H1 (cell line): Measurements from ENCODE around the gene RPL37. TPM values are rescaled to one million over a fixed set of nuclear protein-coding genes. Genes with fewer than 3 reads are reported as not detected.

Experiments
- CTCF ChIA-PET: fragments of 300-600 bp; sonication (Branson Sonifier 250); formaldehyde crosslinking; loops from one replicate; lab custom pipeline; 2021; ENCODE audit not compliant: partially characterized antibody; lab: Charles Lee
- POLR2A ChIA-PET: fragments of 300-600 bp; sonication (Branson Sonifier 250); formaldehyde crosslinking; loops from one replicate; lab custom pipeline; 2021; ENCODE audit warnings: inconsistent platforms; ENCODE audit not compliant: partially characterized antibody; lab: Charles Lee
- DNase-seq, 2 experiments: peaks; one replicate each; pipeline versions ENCODE4 v3.0.0 to v3.0.0-alpha.2; 2010 to 2022; ENCODE audit warnings: low spot score in 2 of 2, low read depth in 1 of 2, mixed read lengths in 1 of 2
- FAIRE-seq: peaks from 2 replicates; lab custom pipeline; 2011; peaks lifted over from hg19 to GRCh38; lab: Jason Lieb, UNC
- H2AFZ ChIP-seq: 2 replicates; pipeline ENCODE4 v1.8.1; 2012; ENCODE audit warnings: low read length, inconsistent platforms
- H2AK5ac ChIP-seq: 2 replicates; pipeline ENCODE4 v1.6.1; 2013; ENCODE audit warnings: low read depth, low read length
- H2BK120ac ChIP-seq: replicated peaks from 2 replicates; pipeline ENCODE3; 2013; ENCODE audit warnings: low read depth, low read length, inconsistent platforms
- H2BK12ac ChIP-seq: 2 replicates; pipeline ENCODE4 v1.6.1; 2013; ENCODE audit warnings: low read depth, low read length
- H2BK15ac ChIP-seq: 2 replicates; pipeline ENCODE4 v1.6.1; 2013; ENCODE audit warnings: low read length
- H2BK20ac ChIP-seq: 2 replicates; pipeline ENCODE4 v1.6.1; 2013; ENCODE audit warnings: low read length
- H2BK5ac ChIP-seq: 2 replicates; pipeline ENCODE4 v1.6.1; 2013; ENCODE audit warnings: low read depth, low read length
- H3K14ac ChIP-seq: 2 replicates; pipeline ENCODE4 v1.6.1; 2013; ENCODE audit warnings: inconsistent platforms; ENCODE audit not compliant: insufficient read length
- H3K18ac ChIP-seq: 2 replicates; pipeline ENCODE4 v1.6.1; 2013; ENCODE audit warnings: low read length; ENCODE audit errors: extremely low read depth
- H3K23ac ChIP-seq: 2 replicates; pipeline ENCODE4 v1.6.1; 2013; ENCODE audit warnings: inconsistent platforms; ENCODE audit not compliant: insufficient read length
- H3K23me2 ChIP-seq: 2 replicates; pipeline ENCODE4 v1.6.1; 2013; ENCODE audit warnings: low read depth, low read length
- H3K27ac ChIP-seq: 2 replicates; pipeline ENCODE4 v1.6.1; 2011; ENCODE audit warnings: low read depth, low read length, inconsistent platforms
- H3K27me3 ChIP-seq, 4 experiments: replicated peaks in 1 of 4; 1 replicate in 1 of 4; 2 replicates in 3 of 4; pipeline versions ENCODE4 v1.6.1 to v1.8.1; 2011 to 2013; ENCODE audit warnings: low read length in 3 of 4, mild to moderate bottlenecking in 3 of 4, inconsistent platforms in 2 of 4, mixed read lengths in 2 of 4, moderate library complexity in 1 of 4; ENCODE audit not compliant: control insufficient read depth in 3 of 4, insufficient read depth in 3 of 4; ENCODE audit errors: extremely low read depth in 1 of 4
- H3K36me3 ChIP-seq, 4 experiments: 2 replicates each; pipeline versions ENCODE4 v1.6.1 to v1.8.1; 2011 to 2013; ENCODE audit warnings: mild to moderate bottlenecking in 4 of 4, low read length in 3 of 4, moderate library complexity in 2 of 4, control low read depth in 1 of 4, inconsistent platforms in 1 of 4; ENCODE audit not compliant: insufficient read depth in 4 of 4, control insufficient read depth in 2 of 4
- H3K4ac ChIP-seq: replicated peaks from 2 replicates; pipeline ENCODE3; 2013; ENCODE audit warnings: low read length, low read depth, mixed read lengths, inconsistent platforms; ENCODE audit not compliant: insufficient read length
- H3K4me1 ChIP-seq, 4 experiments: replicated peaks in 1 of 4; 1 replicate in 1 of 4; 2 replicates in 3 of 4; pipeline versions ENCODE4 v1.6.1 to v1.8.1; 2011 to 2013; ENCODE audit warnings: low read length in 3 of 4, inconsistent platforms in 2 of 4, mixed read lengths in 1 of 4; ENCODE audit not compliant: insufficient read depth in 4 of 4, control insufficient read depth in 3 of 4
- H3K4me2 ChIP-seq, 2 experiments: 2 replicates each; pipeline versions ENCODE4 v1.6.1 to v1.8.1; 2011 to 2013; ENCODE audit warnings: low read depth in 2 of 2, low read length in 2 of 2, control low read depth in 1 of 2, inconsistent platforms in 1 of 2, mild to moderate bottlenecking in 1 of 2; ENCODE audit not compliant: insufficient read depth in 1 of 2
- H3K4me3 ChIP-seq, 4 experiments: fragments of 200-600, 300-600 bp in 1 of 4; sonication (generic), shearing (Covaris generic), sonication (Bioruptor Twin) in 1 of 4; 2 replicates each; pipeline versions ENCODE4 v1.5.1 to v1.8.1; 2011 to 2016; ENCODE audit warnings: low read length in 4 of 4, low read depth in 3 of 4, control low read depth in 2 of 4, inconsistent platforms in 2 of 4, mild to moderate bottlenecking in 2 of 4, mixed read lengths in 1 of 4, moderate library complexity in 1 of 4; ENCODE audit not compliant: insufficient read depth in 2 of 4; ENCODE audit errors: extremely low read depth in 1 of 4
- H3K56ac ChIP-seq: replicated peaks from 2 replicates; pipeline ENCODE3; 2013; ENCODE audit warnings: low read depth, mild to moderate bottlenecking, mixed read lengths, low read length, inconsistent platforms; ENCODE audit not compliant: insufficient read length
- H3K79me1 ChIP-seq: 2 replicates; pipeline ENCODE4 v1.6.1; 2013; ENCODE audit warnings: low read depth, low read length, control low read depth
- H3K79me2 ChIP-seq, 2 experiments: 2 replicates each; pipeline versions ENCODE4 v1.6.1 to v1.8.1; 2012 to 2013; ENCODE audit warnings: low read length in 2 of 2, mild to moderate bottlenecking in 2 of 2, inconsistent platforms in 1 of 2; ENCODE audit not compliant: insufficient read depth in 2 of 2, control insufficient read depth in 1 of 2
- H3K9ac ChIP-seq, 4 experiments: replicated peaks in 1 of 4; 1 replicate in 1 of 4; 2 replicates in 3 of 4; pipeline versions ENCODE4 v1.6.1 to v1.8.1; 2011 to 2013; ENCODE audit warnings: low read depth in 3 of 4, low read length in 3 of 4, control low read depth in 2 of 4, mild to moderate bottlenecking in 2 of 4, moderate library complexity in 2 of 4, inconsistent platforms in 1 of 4; ENCODE audit errors: extremely low read depth in 1 of 4
- H3K9me3 ChIP-seq, 2 experiments: 2 replicates each; pipeline versions ENCODE4 v1.6.1 to v1.8.1; 2012 to 2013; ENCODE audit warnings: mild to moderate bottlenecking in 2 of 2, moderate library complexity in 2 of 2, control low read depth in 1 of 2, inconsistent platforms in 1 of 2, low read depth in 1 of 2, low read length in 1 of 2, mixed read lengths in 1 of 2; ENCODE audit not compliant: insufficient read depth in 2 of 2
- H4K20me1 ChIP-seq, 2 experiments: replicated peaks in 1 of 2; 2 replicates each; pipeline versions ENCODE3 to v1.8.1; 2011 to 2013; ENCODE audit warnings: inconsistent platforms in 2 of 2, low read length in 2 of 2, mild to moderate bottlenecking in 1 of 2; ENCODE audit not compliant: insufficient read depth in 2 of 2, control insufficient read depth in 1 of 2
- H4K5ac ChIP-seq: 2 replicates; pipeline ENCODE4 v1.6.1; 2013; ENCODE audit warnings: low read length, low read depth, mixed read lengths, inconsistent platforms; ENCODE audit not compliant: insufficient read length
- H4K8ac ChIP-seq: 2 replicates; pipeline ENCODE4 v1.8.0; 2013; ENCODE audit warnings: mild to moderate bottlenecking, moderate library complexity, low read length, inconsistent platforms; ENCODE audit not compliant: insufficient read depth; ENCODE audit errors: extremely low read depth
- H4K91ac ChIP-seq: replicated peaks from 2 replicates; pipeline ENCODE3; 2013; ENCODE audit warnings: low read length, mixed read lengths, inconsistent platforms; ENCODE audit not compliant: insufficient read length
- BCL11A ChIP-seq, 2 experiments: IDR thresholded peaks; one replicate each; pipeline ENCODE4 v1.6.1; 2011; ENCODE audit warnings: low read depth in 2 of 2, low read length in 2 of 2, mild to moderate bottlenecking in 2 of 2
- CREB1 ChIP-seq: IDR thresholded peaks from 2 replicates; pipeline ENCODE4 v1.6.1; 2012; ENCODE audit warnings: inconsistent platforms
- GABPA ChIP-seq: IDR thresholded peaks from 2 replicates; pipeline ENCODE4 v1.6.1; 2011; ENCODE audit warnings: mild to moderate bottlenecking, low read length, moderate library complexity, borderline replicate concordance; ENCODE audit not compliant: insufficient read depth
- KDM5A ChIP-seq: fragments of 200-600 bp; IDR thresholded peaks from 2 replicates; pipeline ENCODE4 v1.7.1; 2012; ENCODE audit warnings: mild to moderate bottlenecking, low read length, inconsistent platforms, mixed read lengths
- RAD21 ChIP-seq, 2 experiments: IDR thresholded peaks in 1 of 2; conservative IDR thresholded peaks in 1 of 2; 2 replicates each; pipeline ENCODE4 v1.6.1; 2011; ENCODE audit warnings: low read depth in 2 of 2, low read length in 2 of 2, improper control_type of control experiment in 1 of 2, inconsistent platforms in 1 of 2, mild to moderate bottlenecking in 1 of 2, moderate library complexity in 1 of 2
- SAP30 ChIP-seq: fragments of 300-600 bp; sonication (generic); IDR thresholded peaks from 2 replicates; pipeline ENCODE4 v1.7.1; 2012; ENCODE audit warnings: low read length, moderate library complexity, mild to moderate bottlenecking, inconsistent platforms; ENCODE audit not compliant: insufficient read depth, insufficient replicate concordance
- SIRT6 ChIP-seq: IDR thresholded peaks from one replicate; pipeline ENCODE4 v1.7.1; 2012; ENCODE audit warnings: low read length, inconsistent platforms
- SRF ChIP-seq: IDR thresholded peaks from 2 replicates; pipeline ENCODE4 v1.6.1; 2011; ENCODE audit warnings: mild to moderate bottlenecking, low read depth, low read length, moderate library complexity
- SUZ12 ChIP-seq: fragments of 200-600 bp; sonication (generic); IDR thresholded peaks from 2 replicates; pipeline ENCODE4 v1.6.1; 2012; ENCODE audit warnings: mild to moderate bottlenecking, inconsistent platforms, low read length, moderate library complexity, mixed read lengths
- TCF12 ChIP-seq: IDR thresholded peaks from 2 replicates; pipeline ENCODE4 v1.6.1; 2011; ENCODE audit warnings: low read depth, mild to moderate bottlenecking, low read length
- WGBS, 2 experiments: shearing (Covaris generic) in 1 of 2; methylation state at CpG; one replicate each; pipeline versions ENCODE4 v1.1.6 to v1.1.7; 2013 to 2015; ENCODE audit warnings: low lambda C conversion rate in 2 of 2, mixed read lengths in 2 of 2, inconsistent platforms in 1 of 2, low coverage in 1 of 2, missing lambda C conversion rate in 1 of 2; ENCODE audit not compliant: insufficient replicate concordance in 2 of 2, insufficient coverage in 1 of 2, insufficient read length in 1 of 2; ENCODE audit errors: extremely low coverage in 1 of 2, missing lambda C conversion rate in 1 of 2; 5-methylcytosine and 5-hydroxymethylcytosine counted together
- polyA plus RNA-seq, 7 experiments: library from polyadenylated mRNA; depleted of rRNA in 3 of 7; stranded (reverse) in 5 of 7; unstranded in 2 of 7; fragments of >200 nt in 5 of 7; fragments of 200-250 nt in 2 of 7; gene quantifications; 1 replicate in 5 of 7; 2 replicates in 1 of 7; 4 replicates in 1 of 7; pipeline versions ENCODE4 v1.2.1 to v1.2.3, GENCODE V29; 2011 to 2013; ENCODE audit warnings: missing spikeins in 2 of 7, mixed read lengths in 2 of 7
- total RNA-seq: library from RNA; stranded (reverse); fragmentation: NEBNext Ultra II Directional; extraction: Animal tissue kit (Norgen Biotek cat#: 25700); gene quantifications from 2 replicates; pipeline ENCODE4 v1.2.1, GENCODE V29; 2021
- TF ChIP-seq, protein P1 (sequence below): IDR thresholded peaks from 2 replicates; pipeline ENCODE4 v1.6.1; 2011; ENCODE audit warnings: low read depth, mild to moderate bottlenecking, low read length; ENCODE audit not compliant: insufficient read depth
- TF ChIP-seq, protein P2 (sequence below): IDR thresholded peaks from 2 replicates; pipeline ENCODE4 v1.6.1; 2012; ENCODE audit warnings: low read length, inconsistent platforms

RPL37 gene
- total and polyA plus RNA-seq, 2 of the 8 experiments (the other 6 are each of a cell fraction or from before 2014, with no cell fraction given): 467 to 1,534 TPM

DNA sequence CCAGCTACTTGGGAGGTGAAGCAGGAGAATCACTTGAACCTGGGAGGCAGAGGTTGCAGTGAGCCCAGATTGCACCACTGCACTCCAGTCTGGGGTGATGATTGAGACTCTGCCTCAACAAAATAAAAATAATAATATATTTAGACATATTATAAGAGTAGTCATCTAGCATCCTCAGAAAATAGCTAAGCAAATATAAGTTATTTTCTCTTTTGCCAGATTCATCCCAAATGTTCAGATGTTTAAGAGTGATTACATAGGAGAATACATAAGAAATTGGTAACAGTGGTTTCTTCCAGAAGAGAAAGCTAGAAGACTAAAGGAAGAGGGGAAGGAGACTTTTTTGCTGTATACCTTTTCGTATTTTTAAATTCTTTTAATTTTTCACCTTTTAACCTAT is 56.9 kb downstream of the RPL37 start:
- Histone ChIP-seq H3K23ac (no peak overlapping the region), H4K91ac (no peak overlapping the region), H2BK5ac (no peak overlapping the region), H2BK120ac (no peak overlapping the region), H3K79me2 (peaks cover 0 to 50% of the 10 kb centered on the region in 2 experiments; a peak in 2 of 4 replicates), H2BK20ac (no peak overlapping the region), H2AFZ (no peak overlapping the region), H3K4me1 (no peaks in the 10 kb centered on the region), H3K18ac (no peak overlapping the region), H3K4me3 (no peak overlapping the region), H3K79me1 (peaks cover 5% of the 10 kb centered on the region), H2BK15ac (no peak overlapping the region), H3K23me2 (no peaks in the 10 kb centered on the region), H3K4me2 (no peak overlapping the region), H4K5ac (no peak overlapping the region), H3K9me3 (no peaks in the 10 kb centered on the region), H3K14ac (no peak overlapping the region), H3K27ac (no peak overlapping the region), H2AK5ac (no peak overlapping the region), H3K4ac (no peak overlapping the region), H4K20me1 (peaks cover 0 to 3% of the 10 kb centered on the region in 2 experiments), H3K36me3 (peaks cover 6 to 27% (median 9%) of the 10 kb centered on the region in 4 experiments; a peak in 6 of 8 replicates), H3K27me3 (no peaks in the 10 kb centered on the region), H4K8ac (no peak overlapping the region), H3K9ac (no peak overlapping the region), H2BK12ac (no peak overlapping the region), H3K56ac (no peak overlapping the region)
- POLR2A ChIA-PET: interaction anchor here (0.5 to 1.9 kb wide), 5 partner anchors 13 to 57 kb away, joined by 3 to 8 read pairs (median 4); partner anchors contain the start of gene RPL37
- FAIRE-seq (no peak), DNase-seq (no peak)
- CTCF ChIA-PET: interaction anchor here (0.6 to 1.6 kb wide), 3 partner anchors 10 to 1170 kb away, joined by 3 to 5 read pairs (median 3); no protein-coding TSS in a partner anchor
- 95 to 100% methylated on average over 1 of the region's 1 CpG for WGBS, 2 experiments
- no peak for TF ChIP-seq CREB1
- TF ChIP-seq TCF12: no peak
- TF ChIP-seq SIRT6: no peak
- TF ChIP-seq SAP30: no peak
- TF ChIP-seq SRF: no peak
- no peak for TF ChIP-seq RAD21 (IDR thresholded peaks at IDR 0.05 in 1 of 2, conservative IDR thresholded peaks at IDR 0.05 in 1 of 2; ENCODE audit: low read depth in 2 of 2, low read length in 2 of 2)
- TF ChIP-seq SUZ12: no peak
- TF ChIP-seq, protein P1, sequence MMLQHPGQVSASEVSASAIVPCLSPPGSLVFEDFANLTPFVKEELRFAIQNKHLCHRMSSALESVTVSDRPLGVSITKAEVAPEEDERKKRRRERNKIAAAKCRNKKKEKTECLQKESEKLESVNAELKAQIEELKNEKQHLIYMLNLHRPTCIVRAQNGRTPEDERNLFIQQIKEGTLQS: no peak
- TF ChIP-seq, protein P2, sequence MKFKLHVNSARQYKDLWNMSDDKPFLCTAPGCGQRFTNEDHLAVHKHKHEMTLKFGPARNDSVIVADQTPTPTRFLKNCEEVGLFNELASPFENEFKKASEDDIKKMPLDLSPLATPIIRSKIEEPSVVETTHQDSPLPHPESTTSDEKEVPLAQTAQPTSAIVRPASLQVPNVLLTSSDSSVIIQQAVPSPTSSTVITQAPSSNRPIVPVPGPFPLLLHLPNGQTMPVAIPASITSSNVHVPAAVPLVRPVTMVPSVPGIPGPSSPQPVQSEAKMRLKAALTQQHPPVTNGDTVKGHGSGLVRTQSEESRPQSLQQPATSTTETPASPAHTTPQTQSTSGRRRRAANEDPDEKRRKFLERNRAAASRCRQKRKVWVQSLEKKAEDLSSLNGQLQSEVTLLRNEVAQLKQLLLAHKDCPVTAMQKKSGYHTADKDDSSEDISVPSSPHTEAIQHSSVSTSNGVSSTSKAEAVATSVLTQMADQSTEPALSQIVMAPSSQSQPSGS: no peak
- no peak for TF ChIP-seq GABPA
- TF ChIP-seq BCL11A (IDR thresholded peaks at IDR 0.05; ENCODE audit: low read depth in 2 of 2, low read length in 2 of 2): no peak
- TF ChIP-seq KDM5A: no peak
